Measurements from ENCODE around the gene PRRT2.

DNA sequence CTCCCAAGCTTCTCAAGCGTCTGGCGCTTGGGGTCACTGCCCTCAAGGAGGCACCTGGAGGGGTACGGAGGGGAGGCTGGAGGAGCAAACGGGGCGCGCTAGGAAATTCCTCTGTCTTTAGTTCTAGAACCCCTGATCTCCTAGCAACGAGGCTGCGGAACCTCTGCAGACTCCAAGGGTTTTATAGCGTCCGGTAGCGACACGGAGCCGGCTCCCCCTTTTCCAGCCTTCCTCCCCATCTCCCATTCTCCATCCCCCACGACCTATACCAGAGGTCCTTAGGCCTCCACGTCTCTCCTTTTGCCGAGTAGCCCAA, 51.6 kb downstream of the PRRT2 start:
- TF ChIP-seq, protein P1, sequence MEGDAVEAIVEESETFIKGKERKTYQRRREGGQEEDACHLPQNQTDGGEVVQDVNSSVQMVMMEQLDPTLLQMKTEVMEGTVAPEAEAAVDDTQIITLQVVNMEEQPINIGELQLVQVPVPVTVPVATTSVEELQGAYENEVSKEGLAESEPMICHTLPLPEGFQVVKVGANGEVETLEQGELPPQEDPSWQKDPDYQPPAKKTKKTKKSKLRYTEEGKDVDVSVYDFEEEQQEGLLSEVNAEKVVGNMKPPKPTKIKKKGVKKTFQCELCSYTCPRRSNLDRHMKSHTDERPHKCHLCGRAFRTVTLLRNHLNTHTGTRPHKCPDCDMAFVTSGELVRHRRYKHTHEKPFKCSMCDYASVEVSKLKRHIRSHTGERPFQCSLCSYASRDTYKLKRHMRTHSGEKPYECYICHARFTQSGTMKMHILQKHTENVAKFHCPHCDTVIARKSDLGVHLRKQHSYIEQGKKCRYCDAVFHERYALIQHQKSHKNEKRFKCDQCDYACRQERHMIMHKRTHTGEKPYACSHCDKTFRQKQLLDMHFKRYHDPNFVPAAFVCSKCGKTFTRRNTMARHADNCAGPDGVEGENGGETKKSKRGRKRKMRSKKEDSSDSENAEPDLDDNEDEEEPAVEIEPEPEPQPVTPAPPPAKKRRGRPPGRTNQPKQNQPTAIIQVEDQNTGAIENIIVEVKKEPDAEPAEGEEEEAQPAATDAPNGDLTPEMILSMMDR (conservative IDR thresholded peaks at IDR 0.05; ENCODE audit: low read depth in 2 of 2), result no peak
- TF ChIP-seq EZH2phosphoT487 (IDR thresholded peaks at IDR 0.05; ENCODE audit: unreplicated experiment) (no peak), NANOG (IDR thresholded peaks at IDR 0.05; ENCODE audit: borderline replicate concordance) (no peak), CREB1 (CRISPR knock-in tag; IDR thresholded peaks at IDR 0.05; ENCODE audit: low read depth) (no peak)
- TF ChIP-seq, protein P2, sequence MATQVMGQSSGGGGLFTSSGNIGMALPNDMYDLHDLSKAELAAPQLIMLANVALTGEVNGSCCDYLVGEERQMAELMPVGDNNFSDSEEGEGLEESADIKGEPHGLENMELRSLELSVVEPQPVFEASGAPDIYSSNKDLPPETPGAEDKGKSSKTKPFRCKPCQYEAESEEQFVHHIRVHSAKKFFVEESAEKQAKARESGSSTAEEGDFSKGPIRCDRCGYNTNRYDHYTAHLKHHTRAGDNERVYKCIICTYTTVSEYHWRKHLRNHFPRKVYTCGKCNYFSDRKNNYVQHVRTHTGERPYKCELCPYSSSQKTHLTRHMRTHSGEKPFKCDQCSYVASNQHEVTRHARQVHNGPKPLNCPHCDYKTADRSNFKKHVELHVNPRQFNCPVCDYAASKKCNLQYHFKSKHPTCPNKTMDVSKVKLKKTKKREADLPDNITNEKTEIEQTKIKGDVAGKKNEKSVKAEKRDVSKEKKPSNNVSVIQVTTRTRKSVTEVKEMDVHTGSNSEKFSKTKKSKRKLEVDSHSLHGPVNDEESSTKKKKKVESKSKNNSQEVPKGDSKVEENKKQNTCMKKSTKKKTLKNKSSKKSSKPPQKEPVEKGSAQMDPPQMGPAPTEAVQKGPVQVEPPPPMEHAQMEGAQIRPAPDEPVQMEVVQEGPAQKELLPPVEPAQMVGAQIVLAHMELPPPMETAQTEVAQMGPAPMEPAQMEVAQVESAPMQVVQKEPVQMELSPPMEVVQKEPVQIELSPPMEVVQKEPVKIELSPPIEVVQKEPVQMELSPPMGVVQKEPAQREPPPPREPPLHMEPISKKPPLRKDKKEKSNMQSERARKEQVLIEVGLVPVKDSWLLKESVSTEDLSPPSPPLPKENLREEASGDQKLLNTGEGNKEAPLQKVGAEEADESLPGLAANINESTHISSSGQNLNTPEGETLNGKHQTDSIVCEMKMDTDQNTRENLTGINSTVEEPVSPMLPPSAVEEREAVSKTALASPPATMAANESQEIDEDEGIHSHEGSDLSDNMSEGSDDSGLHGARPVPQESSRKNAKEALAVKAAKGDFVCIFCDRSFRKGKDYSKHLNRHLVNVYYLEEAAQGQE (IDR thresholded peaks at IDR 0.05; ENCODE audit: unreplicated experiment), result no peak

All from GM23338 (cell line).